ENCODE measurements around the gene INF2. TPM values are rescaled to one million over a fixed set of nuclear protein-coding genes. Genes with fewer than 3 reads are reported as not detected.

Gene INF2
- total and polyA plus RNA-seq, 2 donors (not counting 3 experiments of a cell fraction or from before 2014, with no cell fraction given): 55.3 to 124 TPM

DNA sequence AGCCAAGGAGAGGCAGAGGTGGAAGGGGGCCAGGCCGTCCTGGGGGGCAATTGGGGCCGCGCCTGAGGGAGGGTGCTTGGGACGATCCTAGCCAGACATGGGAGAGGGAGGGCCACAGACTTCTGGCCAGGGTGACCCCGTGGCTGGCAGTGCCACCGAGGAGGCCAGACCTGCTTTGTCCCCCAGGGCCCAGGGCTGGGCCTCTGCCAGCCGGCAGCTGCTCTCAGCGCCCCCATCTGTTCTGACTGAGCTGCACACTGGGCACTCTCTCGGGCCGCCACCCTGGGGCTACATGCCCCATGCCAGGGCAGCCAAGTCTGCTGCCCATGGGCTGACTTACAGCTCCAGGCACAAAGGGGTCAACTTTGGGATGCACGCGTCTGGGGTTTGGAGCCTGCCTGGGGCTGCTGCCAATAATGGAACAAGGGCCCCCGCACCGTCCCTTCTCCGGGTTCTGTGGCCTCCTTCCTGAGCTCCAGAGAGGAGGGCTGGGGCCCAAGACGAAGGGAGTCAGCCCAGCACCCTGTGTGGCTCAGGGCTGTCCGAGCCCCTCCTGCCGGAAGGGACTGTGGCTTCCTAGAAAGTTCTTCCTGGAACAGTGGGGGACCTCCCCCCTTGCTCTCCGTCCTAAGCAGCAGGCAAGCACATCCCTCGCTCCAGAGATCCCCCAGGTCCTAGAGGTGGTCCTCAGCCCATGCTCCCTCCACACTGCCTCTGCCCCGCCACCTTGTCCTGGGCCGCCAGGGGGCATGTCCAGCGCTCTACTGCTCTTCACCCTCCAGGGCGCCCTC is 35.8 kb downstream of the INF2 start:
- no peaks in the 10 kb centered on the region for H3K36me3 ChIP-seq (ENCODE audit: control insufficient read depth in 2 of 2, extremely low read depth in 1 of 2, insufficient read depth in 2 of 2, low read length in 2 of 2)
- BruUV-seq (replicated peaks): no TSS peak
- DNase-seq (ENCODE audit: low read depth, low spot score) (no peak), FAIRE-seq (no peak)
- H3K4me3 ChIP-seq (replicated peaks in 1 of 3; ENCODE audit: insufficient read depth in 1 of 3, low read depth in 1 of 3, low read length in 3 of 3): no peak overlapping the region
- intact Hi-C loops (cut with micrococcal nuclease): loop anchor here (2.0 kb wide), 1 partner anchor 28 kb away; the partner anchor contains the start of gene SIVA1
- H3K9ac ChIP-seq (replicated peaks; ENCODE audit: extremely low read depth, insufficient read depth, low read length): no peak overlapping the region
- dilution Hi-C loops (cut with MboI; ENCODE audit: extremely low pct_ligation_motif_present, low sequenced_read_pairs): no loop called here
- H3K4me1 ChIP-seq (ENCODE audit: control insufficient read depth, extremely low read depth, insufficient read depth, low read length): peaks cover 5% of the 10 kb centered on the region
- no peak overlapping the region for H2AFZ ChIP-seq (ENCODE audit: low read depth, low read length)
- no peaks in the 10 kb centered on the region for H4K20me1 ChIP-seq (replicated peaks; ENCODE audit: control insufficient read depth, extremely low read depth, insufficient read depth, low read length)
- ChIA-PET POLR2A (no interaction called here), CTCF (interaction anchor here (0.9 to 3.2 kb wide), 8 partner anchors 10 to 101 kb away, joined by 3 to 17 read pairs (median 4); partner anchors contain the start of gene SIVA1)
- H3K4me2 ChIP-seq (ENCODE audit: insufficient read depth, low read length): no peak overlapping the region
- TF ChIP-seq, protein P1, sequence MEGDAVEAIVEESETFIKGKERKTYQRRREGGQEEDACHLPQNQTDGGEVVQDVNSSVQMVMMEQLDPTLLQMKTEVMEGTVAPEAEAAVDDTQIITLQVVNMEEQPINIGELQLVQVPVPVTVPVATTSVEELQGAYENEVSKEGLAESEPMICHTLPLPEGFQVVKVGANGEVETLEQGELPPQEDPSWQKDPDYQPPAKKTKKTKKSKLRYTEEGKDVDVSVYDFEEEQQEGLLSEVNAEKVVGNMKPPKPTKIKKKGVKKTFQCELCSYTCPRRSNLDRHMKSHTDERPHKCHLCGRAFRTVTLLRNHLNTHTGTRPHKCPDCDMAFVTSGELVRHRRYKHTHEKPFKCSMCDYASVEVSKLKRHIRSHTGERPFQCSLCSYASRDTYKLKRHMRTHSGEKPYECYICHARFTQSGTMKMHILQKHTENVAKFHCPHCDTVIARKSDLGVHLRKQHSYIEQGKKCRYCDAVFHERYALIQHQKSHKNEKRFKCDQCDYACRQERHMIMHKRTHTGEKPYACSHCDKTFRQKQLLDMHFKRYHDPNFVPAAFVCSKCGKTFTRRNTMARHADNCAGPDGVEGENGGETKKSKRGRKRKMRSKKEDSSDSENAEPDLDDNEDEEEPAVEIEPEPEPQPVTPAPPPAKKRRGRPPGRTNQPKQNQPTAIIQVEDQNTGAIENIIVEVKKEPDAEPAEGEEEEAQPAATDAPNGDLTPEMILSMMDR (IDR thresholded peaks at IDR 0.05; ENCODE audit: extremely low read depth in 1 of 2, insufficient read depth in 1 of 2, low read depth in 1 of 2, low read length in 2 of 2): peak in 1 of 2 donors; percentile 47
- TF ChIP-seq JUN (IDR thresholded peaks at IDR 0.05; ENCODE audit: borderline replicate concordance, insufficient read depth, insufficient read length, low read depth): no peak
- H3K9me1 ChIP-seq (replicated peaks; ENCODE audit: control insufficient read depth, extremely low read depth, insufficient read depth, low read length): no peaks in the 10 kb centered on the region
- no peaks in the 10 kb centered on the region for H3K9me3 ChIP-seq (replicated peaks; ENCODE audit: control insufficient read depth, insufficient read depth, low read length)
- no peaks in the 10 kb centered on the region for H3K27me3 ChIP-seq (ENCODE audit: control insufficient read depth in 2 of 2, insufficient read depth in 2 of 2, low read length in 2 of 2)
- H3K79me2 ChIP-seq (ENCODE audit: control insufficient read depth, insufficient read depth, low read length): no peaks in the 10 kb centered on the region
- no peak overlapping the region for H3K27ac ChIP-seq (ENCODE audit: insufficient read depth, low read depth, low read length)

Data from endothelial cell of umbilical vein (primary cell).